HFFc6 (cell line): Measurements from ENCODE around the gene PEPD. TPM values are rescaled to one million over a fixed set of nuclear protein-coding genes. Genes with fewer than 3 reads are reported as not detected.

Source experiments
- DNase-seq: peaks from one replicate; pipeline ENCODE4 v3.0.0-alpha.2; 2018
- H3K27ac Mint-ChIP-seq: 2 replicates; pipeline ENCODE4 v1.8.0; 2020; ENCODE audit warnings: mild to moderate bottlenecking, mixed read lengths
- H3K27me3 Mint-ChIP-seq: 2 replicates; pipeline ENCODE4 v1.8.0; 2021; ENCODE audit warnings: mild to moderate bottlenecking, moderate library complexity, mixed read lengths; ENCODE audit not compliant: insufficient read depth
- H3K36me3 Mint-ChIP-seq: 2 replicates; pipeline ENCODE4 v1.8.0; 2021; ENCODE audit warnings: low read depth, mixed read lengths
- H3K4me1 Mint-ChIP-seq: 2 replicates; pipeline ENCODE4 v1.8.0; 2020; ENCODE audit warnings: low read depth, mixed read lengths
- H3K4me3 Mint-ChIP-seq: 2 replicates; pipeline ENCODE4 v1.8.0; 2020; ENCODE audit warnings: mild to moderate bottlenecking, moderate library complexity, mixed read lengths
- H3K9me3 Mint-ChIP-seq: 2 replicates; pipeline ENCODE4 v1.8.0; 2020; ENCODE audit warnings: mild to moderate bottlenecking, mixed read lengths
- total RNA-seq, 6 experiments: library from RNA; stranded (reverse); fragmentation: NEBNext Ultra II Directional; extraction: Animal tissue kit (Norgen Biotek cat#: 25700); gene quantifications; 2 replicates in 1 of 6; 3 replicates in 5 of 6; pipeline ENCODE4 v1.2.3, GENCODE V29; 2021
- TF ChIP-seq, protein P1 (sequence below): fragments of 200-600 bp; sonication (generic); IDR thresholded peaks from 2 replicates; pipeline ENCODE4 v1.5.0; 2021; ENCODE audit warnings: antibody characterized with exemption, mild to moderate bottlenecking

Gene PEPD
- total RNA-seq, 6 experiments from 2014 or later: 57.0 to 76.9 (median 67.6) TPM

DNA sequence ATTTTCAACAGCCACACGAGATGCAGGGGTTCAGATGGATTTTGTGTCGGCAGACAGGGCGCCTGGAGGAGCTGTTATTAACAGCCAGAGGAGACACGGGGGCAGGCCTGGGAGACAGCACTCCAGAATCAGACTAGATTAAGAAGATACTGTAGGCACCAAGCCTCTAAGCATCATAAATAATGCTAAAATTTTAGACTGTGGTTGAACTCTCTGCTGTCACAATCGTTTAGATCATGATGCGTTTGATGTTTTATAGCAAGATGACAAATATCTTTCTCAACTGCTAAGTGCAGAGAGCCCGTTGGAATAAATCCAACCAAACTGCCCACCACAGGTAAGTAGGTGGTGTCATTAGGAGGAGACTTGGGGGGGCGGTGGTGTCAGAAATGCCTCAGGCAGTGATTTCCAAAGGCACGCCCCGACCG is 84.2 kb downstream of the PEPD start:
- H3K9me3 Mint-ChIP-seq: no peaks in the 10 kb centered on the region
- TF ChIP-seq, protein P1, sequence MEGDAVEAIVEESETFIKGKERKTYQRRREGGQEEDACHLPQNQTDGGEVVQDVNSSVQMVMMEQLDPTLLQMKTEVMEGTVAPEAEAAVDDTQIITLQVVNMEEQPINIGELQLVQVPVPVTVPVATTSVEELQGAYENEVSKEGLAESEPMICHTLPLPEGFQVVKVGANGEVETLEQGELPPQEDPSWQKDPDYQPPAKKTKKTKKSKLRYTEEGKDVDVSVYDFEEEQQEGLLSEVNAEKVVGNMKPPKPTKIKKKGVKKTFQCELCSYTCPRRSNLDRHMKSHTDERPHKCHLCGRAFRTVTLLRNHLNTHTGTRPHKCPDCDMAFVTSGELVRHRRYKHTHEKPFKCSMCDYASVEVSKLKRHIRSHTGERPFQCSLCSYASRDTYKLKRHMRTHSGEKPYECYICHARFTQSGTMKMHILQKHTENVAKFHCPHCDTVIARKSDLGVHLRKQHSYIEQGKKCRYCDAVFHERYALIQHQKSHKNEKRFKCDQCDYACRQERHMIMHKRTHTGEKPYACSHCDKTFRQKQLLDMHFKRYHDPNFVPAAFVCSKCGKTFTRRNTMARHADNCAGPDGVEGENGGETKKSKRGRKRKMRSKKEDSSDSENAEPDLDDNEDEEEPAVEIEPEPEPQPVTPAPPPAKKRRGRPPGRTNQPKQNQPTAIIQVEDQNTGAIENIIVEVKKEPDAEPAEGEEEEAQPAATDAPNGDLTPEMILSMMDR: no peak
- no peak overlapping the region for H3K4me3 Mint-ChIP-seq
- H3K27me3 Mint-ChIP-seq: no peaks in the 10 kb centered on the region
- DNase-seq: no peak
- H3K4me1 Mint-ChIP-seq: peaks cover 4% of the 10 kb centered on the region; the same call in 1 of the 2 replicates
- H3K27ac Mint-ChIP-seq: no peak overlapping the region
- H3K36me3 Mint-ChIP-seq: no peaks in the 10 kb centered on the region

DNA sequence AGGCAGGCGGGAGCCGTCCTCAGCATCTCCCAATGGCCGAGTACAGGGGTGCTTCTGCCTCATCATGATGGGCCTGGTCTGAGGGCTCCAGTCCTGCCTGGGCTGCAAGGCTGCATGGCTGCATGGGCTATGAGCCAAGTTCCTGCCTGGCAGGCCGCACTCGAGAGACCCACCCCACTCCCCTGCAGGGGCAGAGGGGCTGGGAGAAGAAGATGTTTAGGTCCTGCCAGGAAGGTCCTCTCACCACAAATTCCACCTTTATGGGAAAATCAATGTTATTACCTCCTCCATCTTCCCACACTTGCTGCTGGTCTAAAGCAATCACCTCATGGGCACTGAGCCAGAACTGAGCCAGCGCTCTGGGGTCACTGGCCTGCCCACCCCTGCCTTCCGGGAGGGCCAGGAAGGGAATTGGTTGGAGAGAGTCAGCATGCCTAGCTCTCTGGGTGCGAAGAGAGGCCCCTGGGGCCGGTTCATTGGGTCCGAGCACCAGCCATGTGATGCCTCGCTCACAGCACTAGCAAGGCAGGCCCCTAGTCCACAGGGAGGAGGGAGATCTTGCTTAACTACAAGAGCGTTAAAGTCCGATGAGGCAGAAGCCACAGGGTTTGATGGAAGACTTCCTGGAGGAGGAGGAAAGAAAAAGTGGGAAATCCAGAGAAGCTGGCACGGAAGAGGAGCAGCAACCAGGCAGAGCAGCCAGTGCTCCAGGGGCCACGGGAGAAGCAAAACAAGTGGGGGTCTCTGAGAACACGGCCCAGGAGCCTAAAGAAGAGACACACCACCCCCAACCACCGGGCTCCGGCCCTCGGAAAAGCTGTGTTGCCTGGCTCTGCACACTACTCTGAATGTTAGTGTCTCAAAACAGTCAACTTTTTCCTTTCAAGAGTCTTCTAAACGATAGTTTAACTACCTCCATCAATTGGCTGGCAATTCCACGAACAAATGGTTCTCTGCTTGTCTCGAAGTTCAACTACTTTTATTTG is 84.9 kb downstream of the PEPD start:
- Mint-ChIP-seq H3K27ac (no peak overlapping the region), H3K4me1 (peaks cover 4% of the 10 kb centered on the region; the same call in 1 of the 2 replicates), H3K36me3 (no peaks in the 10 kb centered on the region), H3K9me3 (no peaks in the 10 kb centered on the region), H3K4me3 (no peak overlapping the region), H3K27me3 (no peaks in the 10 kb centered on the region)
- TF ChIP-seq, protein P1: no peak
- no peak for DNase-seq

DNA sequence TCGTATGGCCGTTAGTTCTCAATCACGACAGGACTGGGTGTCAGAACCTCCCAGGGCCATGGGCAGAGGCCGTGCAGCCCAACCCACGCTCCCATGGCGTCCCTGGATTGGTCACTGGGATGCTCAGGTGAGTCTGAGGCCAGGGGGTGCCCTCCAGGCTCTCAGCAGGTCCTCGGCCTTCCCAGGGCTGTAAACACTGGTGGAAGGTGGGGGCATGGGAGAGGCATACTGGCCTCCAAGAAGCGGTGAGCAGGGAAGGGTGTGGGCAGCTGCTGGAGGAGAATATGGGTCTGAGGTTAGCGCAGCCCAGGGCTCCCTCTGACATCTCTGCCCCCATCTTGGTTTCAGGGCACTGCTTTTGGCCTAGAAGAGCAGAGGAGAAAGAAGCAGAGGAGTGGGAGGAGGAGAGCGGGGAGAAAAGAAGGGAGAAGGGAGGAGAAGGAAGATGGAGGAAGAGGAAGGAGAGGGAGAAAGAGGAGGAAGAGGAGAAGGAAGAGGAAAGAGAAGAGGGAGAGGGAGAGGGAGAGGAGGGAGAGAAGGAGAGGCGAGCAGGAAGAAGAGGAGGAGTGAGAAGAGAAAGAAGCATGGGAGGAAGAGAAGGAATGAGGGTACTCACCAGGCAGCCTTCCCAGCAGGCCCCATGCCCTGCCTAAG is 85.8 kb downstream of the PEPD start:
- no peaks in the 10 kb centered on the region for H3K9me3 Mint-ChIP-seq
- no peak overlapping the region for H3K4me3 Mint-ChIP-seq
- H3K27me3 Mint-ChIP-seq: no peaks in the 10 kb centered on the region
- H3K27ac Mint-ChIP-seq: no peak overlapping the region
- no peak for DNase-seq
- TF ChIP-seq, protein P1: no peak
- peaks cover 4% of the 10 kb centered on the region; the same call in 1 of the 2 replicates for H3K4me1 Mint-ChIP-seq
- no peaks in the 10 kb centered on the region for H3K36me3 Mint-ChIP-seq

DNA sequence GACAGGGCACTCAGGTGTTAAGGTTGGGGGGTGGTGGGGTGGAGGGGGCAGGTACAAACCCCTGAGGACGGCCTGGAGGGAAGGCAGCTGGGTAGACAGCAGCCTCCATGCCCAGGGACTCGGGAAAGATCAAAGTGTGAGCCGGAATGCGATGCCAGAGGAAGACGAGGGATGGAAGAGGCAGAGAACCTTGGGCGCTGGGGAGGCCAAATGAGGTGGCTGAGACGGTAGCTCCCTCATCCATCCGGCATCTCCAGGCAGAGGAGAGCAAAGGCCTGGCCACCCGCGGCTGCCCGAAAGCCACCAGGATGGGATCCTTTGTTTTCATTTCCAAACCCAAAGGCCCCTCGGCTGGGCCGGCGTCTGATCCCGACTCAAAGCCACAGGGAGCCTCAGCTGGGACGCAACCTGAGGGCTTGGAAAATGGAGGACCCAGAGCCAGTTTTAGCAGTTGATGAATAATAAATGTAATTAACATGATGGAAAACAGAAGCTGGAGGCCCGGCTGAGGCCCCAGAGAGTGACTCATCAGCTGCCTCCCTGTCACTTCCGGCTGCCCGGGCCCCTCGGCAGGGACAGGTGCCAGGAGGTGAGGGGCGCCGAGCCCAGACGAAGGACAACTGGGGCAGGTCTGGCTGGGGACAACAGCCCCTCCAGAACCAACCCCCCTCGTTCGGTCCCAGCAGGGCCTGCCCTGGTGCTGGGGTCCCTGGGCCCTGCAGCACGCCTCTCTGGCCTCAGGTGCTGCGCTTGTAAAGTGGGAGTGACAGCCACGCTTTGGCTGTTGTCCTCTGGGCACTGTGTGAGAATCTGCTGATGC is 86.5 kb downstream of the PEPD start:
- H3K27ac Mint-ChIP-seq: no peak overlapping the region
- peaks cover 2% of the 10 kb centered on the region; the same call in 1 of the 2 replicates for H3K27me3 Mint-ChIP-seq
- H3K9me3 Mint-ChIP-seq: no peaks in the 10 kb centered on the region
- H3K4me1 Mint-ChIP-seq: peaks cover 4% of the 10 kb centered on the region; the same call in 1 of the 2 replicates
- DNase-seq: no peak
- no peak overlapping the region for H3K4me3 Mint-ChIP-seq
- no peaks in the 10 kb centered on the region for H3K36me3 Mint-ChIP-seq
- TF ChIP-seq, protein P1: no peak
